KBM-7 (cell line): ENCODE data around the gene SSR3.

Source experiments
- DNase-seq: peaks from one replicate; pipeline ENCODE4 v3.0.0-alpha.2; 2015
- in situ Hi-C: fragments of 300-500 bp; cut with MboI; formaldehyde crosslinking; loops from 2 replicates; pipeline ENCODE4 v1.14.3; 2020; ENCODE audit warnings: low sequenced_read_pairs, low pct_unique_long_range_greater_than_20kb, mixed read lengths

SSR3 gene

GRCh38 chr3:156511987-156512677, 42.8 kb downstream of the SSR3 start:
- DNase-seq = no peak
- in situ Hi-C loops = no loop called here

DNA sequence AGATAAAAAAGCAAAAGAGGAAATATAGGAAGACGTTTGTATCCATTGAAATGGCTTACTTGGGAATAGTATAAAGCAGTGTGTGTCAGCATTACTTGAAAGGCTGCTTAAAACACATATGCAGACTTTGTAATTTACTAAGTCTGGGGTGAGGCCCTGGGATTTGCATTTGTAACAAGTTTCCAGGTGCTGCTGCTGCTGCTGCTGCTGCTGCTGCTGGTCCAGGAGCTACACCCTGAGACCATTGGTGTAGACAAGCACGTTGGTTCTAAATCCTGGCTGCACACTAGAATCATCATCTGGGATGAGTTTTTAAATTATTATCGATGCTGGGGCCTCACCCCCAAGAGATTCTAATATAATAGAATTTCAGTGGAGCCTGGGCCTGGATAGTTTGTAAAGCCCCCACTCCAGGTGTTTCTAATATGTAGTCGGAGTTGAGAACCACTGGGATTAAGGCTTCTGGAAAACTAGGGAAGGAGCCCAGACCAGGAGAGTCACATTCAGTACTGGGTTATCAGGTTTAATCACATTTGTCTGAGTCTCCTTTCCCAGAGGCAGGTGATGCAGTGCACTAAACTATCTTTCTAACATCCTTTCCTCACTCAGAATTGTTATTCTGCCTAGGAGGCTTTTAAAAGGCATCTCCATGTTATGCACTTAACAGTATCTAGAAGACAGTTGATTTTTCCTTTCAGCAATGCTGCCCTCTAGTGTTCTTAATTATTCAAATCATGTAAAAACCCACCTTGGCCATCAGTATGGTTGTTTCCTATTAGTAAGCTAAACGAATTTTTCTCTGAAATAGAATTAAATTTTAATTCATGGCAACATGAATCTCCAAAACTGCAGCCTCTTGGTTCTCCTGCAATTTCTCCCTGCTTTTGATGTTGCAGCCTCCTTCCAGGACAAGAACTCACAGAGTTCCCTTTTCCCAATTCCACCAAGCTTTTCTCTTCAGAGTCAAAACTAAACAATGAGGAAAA, 45.4 kb downstream of the SSR3 start:
- peak; percentile 80 for DNase-seq
- in situ Hi-C loops = no loop called here

- DNase-seq = no peak
- in situ Hi-C loops = no loop called here
These were observed 47.6 kb downstream of the SSR3 start for GRCh38 chr3:156507285-156507684.

DNA sequence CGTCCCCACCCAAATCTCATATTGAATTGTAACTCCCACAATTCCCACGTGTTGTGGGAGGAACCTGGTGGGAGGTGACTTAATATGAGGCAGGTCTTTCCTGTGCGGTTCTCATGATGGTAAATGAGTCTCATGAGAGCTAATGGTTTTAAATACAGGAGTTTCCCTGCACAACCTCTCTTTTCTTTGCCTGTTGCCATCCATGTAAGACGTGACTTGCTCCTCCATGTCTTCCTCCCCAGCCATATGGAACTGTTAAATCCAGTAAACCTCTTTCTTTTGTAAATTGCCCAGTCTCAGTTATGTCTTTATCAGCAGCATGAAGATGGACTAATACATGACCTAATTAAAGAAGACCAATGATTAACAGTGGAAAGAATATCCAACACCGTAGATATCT, 56.6 kb downstream of the SSR3 start:
- in situ Hi-C loops = no loop called here
- DNase-seq = no peak

- DNase-seq = no peak
- in situ Hi-C loops = no loop called here
These were observed 57.6 kb downstream of the SSR3 start for GRCh38 chr3:156497326-156497725.

GRCh38 chr3:156495816-156496215, 59.1 kb downstream of the SSR3 start:
- in situ Hi-C loops = no loop called here
- DNase-seq = no peak

DNA sequence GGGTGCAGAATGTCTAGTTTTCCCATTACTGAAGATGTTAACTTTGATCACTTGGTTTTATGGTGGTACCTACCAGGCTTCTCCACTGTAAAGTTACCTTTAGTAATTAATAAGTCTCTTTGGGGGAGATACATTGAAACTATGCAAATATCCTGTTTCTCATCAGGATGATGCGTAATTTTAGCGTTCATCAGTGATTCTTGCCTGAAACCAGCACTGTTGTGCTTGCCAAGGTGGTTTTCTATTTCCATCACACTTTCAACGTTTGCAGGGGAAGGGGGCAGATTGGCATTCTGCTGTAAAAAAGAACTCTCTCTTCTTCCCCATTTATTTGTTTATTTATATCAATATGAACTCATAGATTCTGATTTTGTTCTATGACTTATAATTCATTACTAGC, 61.0 kb downstream of the SSR3 start:
- no peak for DNase-seq
- in situ Hi-C loops = no loop called here

DNA sequence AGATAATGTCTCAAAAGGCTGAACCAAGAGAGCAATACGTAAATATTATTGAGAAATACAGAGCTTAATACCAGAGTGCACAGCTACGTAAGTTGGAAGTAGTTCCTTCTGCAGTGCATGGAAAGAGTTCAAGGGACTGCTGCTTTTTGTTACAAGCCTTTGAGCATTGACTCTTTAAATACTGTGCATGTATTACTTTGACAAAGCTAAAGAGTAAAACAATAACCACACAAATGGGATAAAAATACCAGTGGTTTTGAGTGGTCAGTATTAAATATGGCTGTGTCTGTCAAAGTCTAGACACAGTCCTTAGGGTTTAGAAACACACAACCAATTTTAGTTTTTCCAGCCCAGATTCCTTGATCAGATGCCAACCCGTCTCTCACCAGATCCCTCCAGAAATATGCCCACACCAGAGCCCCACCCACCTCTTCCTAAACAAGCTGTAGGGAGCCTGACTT, 62.1 kb downstream of the SSR3 start:
- in situ Hi-C loops = no loop called here
- no peak for DNase-seq

- no peak for DNase-seq
- in situ Hi-C loops = no loop called here
These were observed 63.7 kb downstream of the SSR3 start for GRCh38 chr3:156491192-156491591.
